Gastroesophageal sphincter (tissue), 4 donors: ENCODE measurements around the gene ABCB6. TPM values are rescaled to one million over a fixed set of nuclear protein-coding genes. Genes with fewer than 3 reads are reported as not detected.

Experiments used
- ATAC-seq: fragments of 150-250 bp; one replicate; pipeline ENCODE4 v1.9.1; 2016; ENCODE audit warnings: mild to moderate bottlenecking, moderate library complexity
- H3K27ac ChIP-seq, 4 donors: fragments of 200-600 bp; sonication (generic) in 3 of 4; 1 replicate in 3 of 4; 2 replicates in 1 of 4; pipeline ENCODE4 v1.5.1; 2016 to 2019
- H3K27me3 ChIP-seq: fragments of 200-600 bp; sonication (generic); one replicate; pipeline ENCODE4 v1.5.1; 2019
- H3K36me3 ChIP-seq, 2 donors: fragments of 200-600 bp; sonication (generic); one replicate each; pipeline ENCODE4 v1.5.1; 2019; ENCODE audit warnings: control low read depth in 1 of 2
- H3K4me1 ChIP-seq, 3 donors: fragments of 200-600 bp; sonication (generic); 1 replicate in 2 of 3; 2 replicates in 1 of 3; pipeline ENCODE4 v1.5.1; 2016 to 2019; ENCODE audit warnings: control low read depth in 2 of 3
- H3K4me3 ChIP-seq, 2 donors: fragments of 200-600 bp; sonication (generic); one replicate each; pipeline ENCODE4 v1.5.1; 2019; ENCODE audit warnings: mild to moderate bottlenecking in 1 of 2, moderate library complexity in 1 of 2
- H3K9me3 ChIP-seq, 3 donors: fragments of 200-600 bp; sonication (generic); one replicate each; pipeline ENCODE4 v1.5.1; 2017 to 2019; ENCODE audit warnings: control low read depth in 2 of 3
- CTCF ChIP-seq, 4 experiments: fragments of 200-600 bp in 2 of 4; fragments of 450-650 bp in 2 of 4; sonication (generic) in 1 of 4; IDR thresholded peaks; one replicate each; pipeline ENCODE4 v1.5.1; 2017 to 2019; ENCODE audit warnings: antibody characterized with exemption in 4 of 4, mild to moderate bottlenecking in 2 of 4, moderate library complexity in 2 of 4
- EP300 ChIP-seq: sonication (generic); formaldehyde crosslinking; IDR thresholded peaks from one replicate; pipeline ENCODE4 v1.6.1; 2017; ENCODE audit warnings: antibody characterized with exemption, mild to moderate bottlenecking
- POLR2A ChIP-seq, 2 donors: fragments of 450-650 bp; IDR thresholded peaks; one replicate each; pipeline ENCODE4 v1.6.1; 2017; ENCODE audit warnings: antibody characterized with exemption in 2 of 2, mild to moderate bottlenecking in 2 of 2, moderate library complexity in 1 of 2
- POLR2AphosphoS5 ChIP-seq: sonication (generic); formaldehyde crosslinking; IDR thresholded peaks from one replicate; pipeline ENCODE4 v1.6.1; 2017; ENCODE audit warnings: antibody characterized with exemption
- WGBS, 2 donors: methylation state at CpG; one replicate each; pipeline ENCODE4 v1.1.5; 2018; ENCODE audit warnings: low coverage in 1 of 2; 5-methylcytosine and 5-hydroxymethylcytosine counted together
- total RNA-seq, 4 donors: library from RNA; depleted of rRNA; stranded (reverse); fragments of >200 nt; gene quantifications; one replicate each; pipeline ENCODE4 v1.1.0, GENCODE V29; 2016

ABCB6 gene
- total RNA-seq, 4 donors from 2014 or later: 11.4 to 19.6 (median 16.8) TPM

- no peak for ATAC-seq
- no peak overlapping the region for H3K27ac ChIP-seq
- no peaks in the 10 kb centered on the region for H3K4me1 ChIP-seq
- H3K27me3 ChIP-seq: peaks cover 18% of the 10 kb centered on the region
- WGBS, 2 donors: 68 to 71% methylated on average over 4 to 7 of the region's 12 CpGs
- no peak overlapping the region for H3K4me3 ChIP-seq
- no peaks in the 10 kb centered on the region for H3K9me3 ChIP-seq
- TF ChIP-seq POLR2AphosphoS5: no peak
- TF ChIP-seq CTCF (IDR thresholded peaks at IDR 0.05): no peak
- H3K36me3 ChIP-seq: no peaks in the 10 kb centered on the region
Observed at GRCh38 chr2:219199470-219200211, 19.1 kb downstream of the ABCB6 start.

GRCh38 chr2:219198974-219199373 lies 19.8 kb downstream of the ABCB6 start:
- Histone ChIP-seq H3K27me3 (peaks cover 18% of the 10 kb centered on the region), H3K4me1 (no peaks in the 10 kb centered on the region), H3K9me3 (no peaks in the 10 kb centered on the region), H3K27ac (no peak overlapping the region), H3K4me3 (no peak overlapping the region), H3K36me3 (no peaks in the 10 kb centered on the region)
- 60 to 64% methylated on average over 4 of the region's 5 CpGs for WGBS, 2 donors
- no peak for ATAC-seq
- TF ChIP-seq POLR2A (IDR thresholded peaks at IDR 0.05): no peak
- no peak for TF ChIP-seq EP300
- no peak for TF ChIP-seq CTCF (IDR thresholded peaks at IDR 0.05)
- TF ChIP-seq POLR2AphosphoS5: no peak

GRCh38 chr2:219197388-219197787 lies 21.4 kb downstream of the ABCB6 start:
- TF ChIP-seq POLR2AphosphoS5 (no peak), EP300 (no peak), POLR2A (IDR thresholded peaks at IDR 0.05) (no peak), CTCF (IDR thresholded peaks at IDR 0.05) (no peak)
- Histone ChIP-seq H3K27ac (no peak overlapping the region), H3K4me1 (no peaks in the 10 kb centered on the region), H3K27me3 (peaks cover 18% of the 10 kb centered on the region), H3K4me3 (no peak overlapping the region), H3K9me3 (no peaks in the 10 kb centered on the region), H3K36me3 (no peaks in the 10 kb centered on the region)
- ATAC-seq: no peak
- WGBS, 2 donors: no CpG with 5 or more reads among the region's 1 CpG

GRCh38 chr2:219186754-219187456 lies 31.9 kb downstream of the ABCB6 start:
- 89 to 90% methylated on average over 1 to 7 of the region's 7 CpGs for WGBS, 2 donors
- Histone ChIP-seq H3K27me3 (no peaks in the 10 kb centered on the region), H3K9me3 (no peaks in the 10 kb centered on the region), H3K36me3 (peaks cover 0 to 42% of the 10 kb centered on the region in 2 donors), H3K4me3 (no peak overlapping the region), H3K4me1 (no peaks in the 10 kb centered on the region), H3K27ac (no peak overlapping the region)
- no peak for ATAC-seq
- TF ChIP-seq POLR2AphosphoS5 (no peak), EP300 (no peak), CTCF (IDR thresholded peaks at IDR 0.05) (no peak)

- Histone ChIP-seq H3K36me3 (peaks cover 0 to 67% of the 10 kb centered on the region in 2 donors), H3K4me3 (no peak overlapping the region), H3K27ac (no peak overlapping the region), H3K4me1 (peaks cover 0 to 20% (median 9%) of the 10 kb centered on the region in 3 donors), H3K9me3 (no peaks in the 10 kb centered on the region), H3K27me3 (no peaks in the 10 kb centered on the region)
- ATAC-seq: no peak
- TF ChIP-seq POLR2A (IDR thresholded peaks at IDR 0.05) (no peak), EP300 (no peak), CTCF (IDR thresholded peaks at IDR 0.05) (no peak), POLR2AphosphoS5 (no peak)
- 100% methylated on average over 1 of the region's 2 CpGs; no CpG with 5 or more reads in 1 of the 2 donors for WGBS, 2 donors
Observed at GRCh38 chr2:219184121-219184520, 34.6 kb downstream of the ABCB6 start.
